Measurements from ENCODE around the gene FRK.

Gene FRK

GRCh38 chr6:115986026-115986425 lies 74.7 kb downstream of the FRK start:
- no peak for TF ChIP-seq CTCF (IDR thresholded peaks at IDR 0.05; ENCODE audit: low read depth, low read length)

GRCh38 chr6:115984809-115985208 lies 75.9 kb downstream of the FRK start:
- no peak for TF ChIP-seq CTCF (IDR thresholded peaks at IDR 0.05; ENCODE audit: low read depth, low read length)

More at GRCh38 chr6:115986026-115986425, 74.7 kb downstream of the FRK start:
- DNase-seq (ENCODE audit: extremely low read depth, low read depth): no peak

GRCh38 chr6:115983998-115984397 lies 76.7 kb downstream of the FRK start:
- no peak for DNase-seq (ENCODE audit: extremely low read depth, low read depth)
- TF ChIP-seq CTCF (IDR thresholded peaks at IDR 0.05; ENCODE audit: low read depth, low read length): no peak

More at GRCh38 chr6:115984809-115985208, 75.9 kb downstream of the FRK start:
- DNase-seq (ENCODE audit: extremely low read depth, low read depth): no peak

- DNase-seq (ENCODE audit: extremely low read depth, low read depth): no peak
- no peak for TF ChIP-seq CTCF (IDR thresholded peaks at IDR 0.05; ENCODE audit: low read depth, low read length)
These were observed 78.2 kb downstream of the FRK start for GRCh38 chr6:115982453-115982852.

GRCh38 chr6:115977220-115977619 lies 83.5 kb downstream of the FRK start:
- DNase-seq (ENCODE audit: extremely low read depth, low read depth): no peak
- no peak for TF ChIP-seq CTCF (IDR thresholded peaks at IDR 0.05; ENCODE audit: low read depth, low read length)

GRCh38 chr6:115976321-115976870 lies 84.3 kb downstream of the FRK start:
- no peak for DNase-seq (ENCODE audit: extremely low read depth, low read depth)

GRCh38 chr6:115972679-115973078 lies 88.0 kb downstream of the FRK start:
- TF ChIP-seq CTCF (IDR thresholded peaks at IDR 0.05; ENCODE audit: low read depth, low read length): no peak
- DNase-seq (ENCODE audit: extremely low read depth, low read depth): no peak

More at GRCh38 chr6:115976321-115976870, 84.3 kb downstream of the FRK start:
- TF ChIP-seq CTCF (IDR thresholded peaks at IDR 0.05; ENCODE audit: low read depth, low read length): no peak
